Esophagus squamous epithelium (tissue), 5 donors: ENCODE data around the gene ARSI. TPM values are rescaled to one million over a fixed set of nuclear protein-coding genes. Genes with fewer than 3 reads are reported as not detected.

Experiments
- DNase-seq: peaks from one replicate; lab custom pipeline; 2025; lab: John Stamatoyannopoulos, UW
- H3K27ac ChIP-seq, 4 donors: fragments of 200-600 bp; sonication (generic); one replicate each; pipeline ENCODE4 v1.5.1; 2016 to 2019; ENCODE audit warnings: mild to moderate bottlenecking in 1 of 4
- H3K27me3 ChIP-seq, 4 donors: fragments of 200-600 bp; sonication (generic); 1 replicate in 3 of 4; 2 replicates in 1 of 4; pipeline versions ENCODE4 v1.5.1 to v1.6.0; 2017 to 2021; ENCODE audit warnings: antibody characterized with exemption in 1 of 4
- H3K36me3 ChIP-seq, 3 donors: fragments of 200-600 bp; sonication (generic); one replicate each; pipeline ENCODE4 v1.5.1; 2016 to 2019
- H3K4me1 ChIP-seq, 3 donors: fragments of 200-600 bp; sonication (generic); one replicate each; pipeline ENCODE4 v1.5.1; 2017 to 2019
- H3K4me3 ChIP-seq, 4 donors: fragments of 200-600 bp; sonication (generic); 1 replicate in 3 of 4; 2 replicates in 1 of 4; pipeline ENCODE4 v1.5.1; 2016 to 2019; ENCODE audit warnings: mild to moderate bottlenecking in 2 of 4, moderate library complexity in 1 of 4
- H3K9me3 ChIP-seq, 3 donors: fragments of 200-600 bp; sonication (generic); one replicate each; pipeline ENCODE4 v1.5.1; 2016 to 2019
- CTCF ChIP-seq, 6 experiments: fragments of 450-650 bp in 4 of 6; fragments of 200-600 bp in 2 of 6; sonication (generic) in 2 of 6; IDR thresholded peaks; one replicate each; pipeline ENCODE4 v1.5.1; 2016 to 2019; ENCODE audit warnings: antibody characterized with exemption in 6 of 6, mild to moderate bottlenecking in 4 of 6, moderate library complexity in 4 of 6
- POLR2A ChIP-seq, 4 donors: fragments of 450-650 bp; IDR thresholded peaks; one replicate each; pipeline ENCODE4 v1.6.1; 2017; ENCODE audit warnings: antibody characterized with exemption in 4 of 4, mild to moderate bottlenecking in 4 of 4, moderate library complexity in 3 of 4
- WGBS, 2 donors: methylation state at CpG; one replicate each; pipeline ENCODE4 v1.1.5; 2018; 5-methylcytosine and 5-hydroxymethylcytosine counted together
- intact Hi-C: fragments of 100-400 bp; cut with DNase I; formaldehyde crosslinking; loops from one replicate; pipeline ENCODE4 v1.15.0; 2022
- total RNA-seq, 4 donors: library from RNA; depleted of rRNA; stranded (reverse); fragments of >200 nt; gene quantifications; one replicate each; pipeline ENCODE4 v1.1.0, GENCODE V29; 2016
- donor health status: DM: yes; HTN: yes; CAD: no.

ARSI gene
- total RNA-seq, 4 donors from 2014 or later: 2.1 to 7.2 (median 5.1) TPM

- TF ChIP-seq POLR2A (IDR thresholded peaks at IDR 0.05): no peak
- TF ChIP-seq CTCF (IDR thresholded peaks at IDR 0.05): no peak
- WGBS, 2 donors: 83% methylated on average over 1 to 2 of the region's 2 CpGs
- no peak for DNase-seq
Observed at GRCh38 chr5:150328515-150328914, 25.8 kb upstream of the ARSI start.

GRCh38 chr5:150327139-150327538 is 24.4 kb upstream of the ARSI start:
- H3K4me1 ChIP-seq: peaks cover 0 to 6% (median 0%) of the 10 kb centered on the region in 3 donors
- no peaks in the 10 kb centered on the region for H3K9me3 ChIP-seq
- TF ChIP-seq CTCF (IDR thresholded peaks at IDR 0.05) (no peak), POLR2A (IDR thresholded peaks at IDR 0.05) (no peak)
- no peak overlapping the region for H3K27ac ChIP-seq
- intact Hi-C loops: no loop called here
- no peaks in the 10 kb centered on the region for H3K27me3 ChIP-seq
- no peak overlapping the region for H3K4me3 ChIP-seq
- H3K36me3 ChIP-seq: no peaks in the 10 kb centered on the region
- WGBS, 2 donors: 69 to 80% methylated on average over 3 of the region's 3 CpGs
- no peak for DNase-seq

More at GRCh38 chr5:150328515-150328914, 25.8 kb upstream of the ARSI start:
- intact Hi-C loops: no loop called here
- Histone ChIP-seq H3K36me3 (no peaks in the 10 kb centered on the region), H3K4me1 (no peaks in the 10 kb centered on the region), H3K27me3 (no peaks in the 10 kb centered on the region), H3K4me3 (no peak overlapping the region), H3K9me3 (no peaks in the 10 kb centered on the region), H3K27ac (peak overlapping the region in 2 of 4 donors; percentile 2 to 17)

GRCh38 chr5:150326707-150327106 is 24.0 kb upstream of the ARSI start:
- Histone ChIP-seq H3K4me3 (no peak overlapping the region), H3K27ac (no peak overlapping the region), H3K9me3 (no peaks in the 10 kb centered on the region), H3K4me1 (peaks cover 0 to 10% (median 0%) of the 10 kb centered on the region in 3 donors), H3K27me3 (no peaks in the 10 kb centered on the region), H3K36me3 (no peaks in the 10 kb centered on the region)
- intact Hi-C loops: no loop called here
- DNase-seq: no peak
- TF ChIP-seq POLR2A (IDR thresholded peaks at IDR 0.05): no peak
- TF ChIP-seq CTCF (IDR thresholded peaks at IDR 0.05): no peak
- WGBS, 2 donors: 71 to 83% methylated on average over 2 of the region's 2 CpGs

GRCh38 chr5:150325426-150325825 is 22.7 kb upstream of the ARSI start:
- peaks cover 0 to 22% (median 0%) of the 10 kb centered on the region in 3 donors for H3K4me1 ChIP-seq
- no peaks in the 10 kb centered on the region for H3K27me3 ChIP-seq
- H3K36me3 ChIP-seq: no peaks in the 10 kb centered on the region
- H3K4me3 ChIP-seq: no peak overlapping the region
- intact Hi-C loops: no loop called here
- DNase-seq: no peak
- no peak overlapping the region for H3K27ac ChIP-seq
- TF ChIP-seq CTCF (IDR thresholded peaks at IDR 0.05): no peak
- TF ChIP-seq POLR2A (IDR thresholded peaks at IDR 0.05): no peak
- H3K9me3 ChIP-seq: no peaks in the 10 kb centered on the region
- WGBS, 2 donors: 81 to 90% methylated on average over 4 of the region's 4 CpGs

- intact Hi-C loops: no loop called here
- WGBS, 2 donors: 72 to 79% methylated on average over 8 of the region's 8 CpGs
- H3K4me1 ChIP-seq: peaks cover 9 to 38% (median 13%) of the 10 kb centered on the region in 3 donors
- TF ChIP-seq CTCF (IDR thresholded peaks at IDR 0.05) (no peak), POLR2A (IDR thresholded peaks at IDR 0.05) (no peak)
- H3K36me3 ChIP-seq: no peaks in the 10 kb centered on the region
- H3K4me3 ChIP-seq: no peak overlapping the region
- DNase-seq: no peak
- H3K9me3 ChIP-seq: no peaks in the 10 kb centered on the region
- H3K27me3 ChIP-seq: no peaks in the 10 kb centered on the region
- no peak overlapping the region for H3K27ac ChIP-seq
Observed at GRCh38 chr5:150323819-150324218, 21.1 kb upstream of the ARSI start.
